ENCODE results near the gene ANGPTL2.

- TF ChIP-seq CTCF (conservative IDR thresholded peaks at IDR 0.05; ENCODE audit: low read length) (no peak), EZH2phosphoT487 (IDR thresholded peaks at IDR 0.05; ENCODE audit: borderline replicate concordance, low read depth, low read length) (no peak)
Measured at GRCh38 chr9:127163409-127163808, 41.0 kb upstream of the ANGPTL2 start.
